H1 (cell line): ENCODE measurements around the gene CRYBB1. TPM values are rescaled to one million over a fixed set of nuclear protein-coding genes. Genes with fewer than 3 reads are reported as not detected.
A peak's percentile ranks its signal among the peaks of the same experiment; 100 is the strongest.

Experiments
- CTCF ChIA-PET: fragments of 300-600 bp; sonication (Branson Sonifier 250); formaldehyde crosslinking; loops from one replicate; lab custom pipeline; 2021; ENCODE audit not compliant: partially characterized antibody; lab: Charles Lee
- POLR2A ChIA-PET: fragments of 300-600 bp; sonication (Branson Sonifier 250); formaldehyde crosslinking; loops from one replicate; lab custom pipeline; 2021; ENCODE audit warnings: inconsistent platforms; ENCODE audit not compliant: partially characterized antibody; lab: Charles Lee
- DNase-seq, 2 experiments: peaks; one replicate each; pipeline versions ENCODE4 v3.0.0 to v3.0.0-alpha.2; 2010 to 2022; ENCODE audit warnings: low spot score in 2 of 2, low read depth in 1 of 2, mixed read lengths in 1 of 2
- FAIRE-seq: peaks from 2 replicates; lab custom pipeline; 2011; peaks lifted over from hg19 to GRCh38; lab: Jason Lieb, UNC
- H2AFZ ChIP-seq: 2 replicates; pipeline ENCODE4 v1.8.1; 2012; ENCODE audit warnings: low read length, inconsistent platforms
- H2AK5ac ChIP-seq: 2 replicates; pipeline ENCODE4 v1.6.1; 2013; ENCODE audit warnings: low read depth, low read length
- H2BK120ac ChIP-seq: replicated peaks from 2 replicates; pipeline ENCODE3; 2013; ENCODE audit warnings: low read depth, low read length, inconsistent platforms
- H2BK12ac ChIP-seq: 2 replicates; pipeline ENCODE4 v1.6.1; 2013; ENCODE audit warnings: low read depth, low read length
- H2BK15ac ChIP-seq: 2 replicates; pipeline ENCODE4 v1.6.1; 2013; ENCODE audit warnings: low read length
- H2BK20ac ChIP-seq: 2 replicates; pipeline ENCODE4 v1.6.1; 2013; ENCODE audit warnings: low read length
- H2BK5ac ChIP-seq: 2 replicates; pipeline ENCODE4 v1.6.1; 2013; ENCODE audit warnings: low read depth, low read length
- H3K14ac ChIP-seq: 2 replicates; pipeline ENCODE4 v1.6.1; 2013; ENCODE audit warnings: inconsistent platforms; ENCODE audit not compliant: insufficient read length
- H3K18ac ChIP-seq: 2 replicates; pipeline ENCODE4 v1.6.1; 2013; ENCODE audit warnings: low read length; ENCODE audit errors: extremely low read depth
- H3K23ac ChIP-seq: 2 replicates; pipeline ENCODE4 v1.6.1; 2013; ENCODE audit warnings: inconsistent platforms; ENCODE audit not compliant: insufficient read length
- H3K23me2 ChIP-seq: 2 replicates; pipeline ENCODE4 v1.6.1; 2013; ENCODE audit warnings: low read depth, low read length
- H3K27ac ChIP-seq: 2 replicates; pipeline ENCODE4 v1.6.1; 2011; ENCODE audit warnings: low read depth, low read length, inconsistent platforms
- H3K27me3 ChIP-seq, 4 experiments: replicated peaks in 1 of 4; 1 replicate in 1 of 4; 2 replicates in 3 of 4; pipeline versions ENCODE4 v1.6.1 to v1.8.1; 2011 to 2013; ENCODE audit warnings: low read length in 3 of 4, mild to moderate bottlenecking in 3 of 4, inconsistent platforms in 2 of 4, mixed read lengths in 2 of 4, moderate library complexity in 1 of 4; ENCODE audit not compliant: control insufficient read depth in 3 of 4, insufficient read depth in 3 of 4; ENCODE audit errors: extremely low read depth in 1 of 4
- H3K36me3 ChIP-seq, 4 experiments: 2 replicates each; pipeline versions ENCODE4 v1.6.1 to v1.8.1; 2011 to 2013; ENCODE audit warnings: mild to moderate bottlenecking in 4 of 4, low read length in 3 of 4, moderate library complexity in 2 of 4, control low read depth in 1 of 4, inconsistent platforms in 1 of 4; ENCODE audit not compliant: insufficient read depth in 4 of 4, control insufficient read depth in 2 of 4
- H3K4ac ChIP-seq: replicated peaks from 2 replicates; pipeline ENCODE3; 2013; ENCODE audit warnings: low read length, low read depth, mixed read lengths, inconsistent platforms; ENCODE audit not compliant: insufficient read length
- H3K4me1 ChIP-seq, 4 experiments: replicated peaks in 1 of 4; 1 replicate in 1 of 4; 2 replicates in 3 of 4; pipeline versions ENCODE4 v1.6.1 to v1.8.1; 2011 to 2013; ENCODE audit warnings: low read length in 3 of 4, inconsistent platforms in 2 of 4, mixed read lengths in 1 of 4; ENCODE audit not compliant: insufficient read depth in 4 of 4, control insufficient read depth in 3 of 4
- H3K4me2 ChIP-seq, 2 experiments: 2 replicates each; pipeline versions ENCODE4 v1.6.1 to v1.8.1; 2011 to 2013; ENCODE audit warnings: low read depth in 2 of 2, low read length in 2 of 2, control low read depth in 1 of 2, inconsistent platforms in 1 of 2, mild to moderate bottlenecking in 1 of 2; ENCODE audit not compliant: insufficient read depth in 1 of 2
- H3K4me3 ChIP-seq, 4 experiments: fragments of 200-600, 300-600 bp in 1 of 4; sonication (generic), shearing (Covaris generic), sonication (Bioruptor Twin) in 1 of 4; 2 replicates each; pipeline versions ENCODE4 v1.5.1 to v1.8.1; 2011 to 2016; ENCODE audit warnings: low read length in 4 of 4, low read depth in 3 of 4, control low read depth in 2 of 4, inconsistent platforms in 2 of 4, mild to moderate bottlenecking in 2 of 4, mixed read lengths in 1 of 4, moderate library complexity in 1 of 4; ENCODE audit not compliant: insufficient read depth in 2 of 4; ENCODE audit errors: extremely low read depth in 1 of 4
- H3K56ac ChIP-seq: replicated peaks from 2 replicates; pipeline ENCODE3; 2013; ENCODE audit warnings: low read depth, mild to moderate bottlenecking, mixed read lengths, low read length, inconsistent platforms; ENCODE audit not compliant: insufficient read length
- H3K79me1 ChIP-seq: 2 replicates; pipeline ENCODE4 v1.6.1; 2013; ENCODE audit warnings: low read depth, low read length, control low read depth
- H3K79me2 ChIP-seq, 2 experiments: 2 replicates each; pipeline versions ENCODE4 v1.6.1 to v1.8.1; 2012 to 2013; ENCODE audit warnings: low read length in 2 of 2, mild to moderate bottlenecking in 2 of 2, inconsistent platforms in 1 of 2; ENCODE audit not compliant: insufficient read depth in 2 of 2, control insufficient read depth in 1 of 2
- H3K9ac ChIP-seq, 4 experiments: replicated peaks in 1 of 4; 1 replicate in 1 of 4; 2 replicates in 3 of 4; pipeline versions ENCODE4 v1.6.1 to v1.8.1; 2011 to 2013; ENCODE audit warnings: low read depth in 3 of 4, low read length in 3 of 4, control low read depth in 2 of 4, mild to moderate bottlenecking in 2 of 4, moderate library complexity in 2 of 4, inconsistent platforms in 1 of 4; ENCODE audit errors: extremely low read depth in 1 of 4
- H3K9me3 ChIP-seq, 2 experiments: 2 replicates each; pipeline versions ENCODE4 v1.6.1 to v1.8.1; 2012 to 2013; ENCODE audit warnings: mild to moderate bottlenecking in 2 of 2, moderate library complexity in 2 of 2, control low read depth in 1 of 2, inconsistent platforms in 1 of 2, low read depth in 1 of 2, low read length in 1 of 2, mixed read lengths in 1 of 2; ENCODE audit not compliant: insufficient read depth in 2 of 2
- H4K20me1 ChIP-seq, 2 experiments: replicated peaks in 1 of 2; 2 replicates each; pipeline versions ENCODE3 to v1.8.1; 2011 to 2013; ENCODE audit warnings: inconsistent platforms in 2 of 2, low read length in 2 of 2, mild to moderate bottlenecking in 1 of 2; ENCODE audit not compliant: insufficient read depth in 2 of 2, control insufficient read depth in 1 of 2
- H4K5ac ChIP-seq: 2 replicates; pipeline ENCODE4 v1.6.1; 2013; ENCODE audit warnings: low read length, low read depth, mixed read lengths, inconsistent platforms; ENCODE audit not compliant: insufficient read length
- H4K8ac ChIP-seq: 2 replicates; pipeline ENCODE4 v1.8.0; 2013; ENCODE audit warnings: mild to moderate bottlenecking, moderate library complexity, low read length, inconsistent platforms; ENCODE audit not compliant: insufficient read depth; ENCODE audit errors: extremely low read depth
- H4K91ac ChIP-seq: replicated peaks from 2 replicates; pipeline ENCODE3; 2013; ENCODE audit warnings: low read length, mixed read lengths, inconsistent platforms; ENCODE audit not compliant: insufficient read length
- KDM1A ChIP-seq: fragments of 200-600, 300-600 bp; sonication (generic); IDR thresholded peaks from 2 replicates; pipeline ENCODE4 v1.7.1; 2016; ENCODE audit warnings: mild to moderate bottlenecking, low read length, borderline replicate concordance
- SIX5 ChIP-seq: IDR thresholded peaks from 2 replicates; pipeline ENCODE4 v1.6.1; 2011; ENCODE audit warnings: mild to moderate bottlenecking, low read depth, low read length
- WGBS, 2 experiments: shearing (Covaris generic) in 1 of 2; methylation state at CpG; one replicate each; pipeline versions ENCODE4 v1.1.6 to v1.1.7; 2013 to 2015; ENCODE audit warnings: low lambda C conversion rate in 2 of 2, mixed read lengths in 2 of 2, inconsistent platforms in 1 of 2, low coverage in 1 of 2, missing lambda C conversion rate in 1 of 2; ENCODE audit not compliant: insufficient replicate concordance in 2 of 2, insufficient coverage in 1 of 2, insufficient read length in 1 of 2; ENCODE audit errors: extremely low coverage in 1 of 2, missing lambda C conversion rate in 1 of 2; 5-methylcytosine and 5-hydroxymethylcytosine counted together
- polyA plus RNA-seq, 7 experiments: library from polyadenylated mRNA; depleted of rRNA in 3 of 7; stranded (reverse) in 5 of 7; unstranded in 2 of 7; fragments of >200 nt in 5 of 7; fragments of 200-250 nt in 2 of 7; gene quantifications; 1 replicate in 5 of 7; 2 replicates in 1 of 7; 4 replicates in 1 of 7; pipeline versions ENCODE4 v1.2.1 to v1.2.3, GENCODE V29; 2011 to 2013; ENCODE audit warnings: missing spikeins in 2 of 7, mixed read lengths in 2 of 7
- total RNA-seq: library from RNA; stranded (reverse); fragmentation: NEBNext Ultra II Directional; extraction: Animal tissue kit (Norgen Biotek cat#: 25700); gene quantifications from 2 replicates; pipeline ENCODE4 v1.2.1, GENCODE V29; 2021

Gene CRYBB1
- total and polyA plus RNA-seq, 2 of the 8 experiments (the other 6 are each of a cell fraction or from before 2014, with no cell fraction given), result 1.7 to 6.0 TPM

DNA sequence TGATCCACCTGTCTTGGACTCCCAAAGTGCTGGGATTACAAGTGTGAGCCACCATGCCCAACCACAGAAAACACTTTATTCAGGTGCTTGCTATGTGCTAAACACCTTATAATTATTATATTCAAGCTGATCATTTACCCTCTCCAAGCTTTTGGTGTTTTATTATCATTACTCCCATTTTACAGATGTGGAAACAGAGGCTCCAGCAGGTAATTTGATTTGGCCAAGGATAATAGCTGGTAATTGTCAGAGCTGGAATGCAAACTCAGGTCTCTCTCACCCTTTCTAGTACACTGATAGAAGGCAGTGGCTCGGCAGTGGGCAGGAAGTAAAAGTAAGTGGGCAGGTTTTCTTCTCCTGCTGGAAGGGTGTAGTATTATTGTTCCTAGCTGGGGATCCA lies 24.1 kb downstream of the CRYBB1 start:
- Histone ChIP-seq H4K20me1 (peaks cover 0 to 3% of the 10 kb centered on the region in 2 experiments), H3K4ac (no peak overlapping the region), H3K23me2 (peaks cover 5% of the 10 kb centered on the region; the same call in 1 of the 2 replicates), H2AK5ac (no peak overlapping the region), H3K4me1 (peaks cover 0 to 5% (median under 1%) of the 10 kb centered on the region in 4 experiments; a peak in 5 of 7 replicates), H3K27me3 (no peaks in the 10 kb centered on the region), H2BK5ac (no peak overlapping the region), H3K9me3 (no peaks in the 10 kb centered on the region), H2BK15ac (no peak overlapping the region), H3K79me1 (no peaks in the 10 kb centered on the region; the same call in 1 of the 2 replicates), H3K79me2 (peaks cover 3 to 9% of the 10 kb centered on the region in 2 experiments; a peak in 3 of 4 replicates), H3K9ac (no peak overlapping the region), H4K5ac (no peak overlapping the region), H3K4me2 (no peak overlapping the region), H3K27ac (no peak overlapping the region), H3K56ac (no peak overlapping the region), H2BK120ac (no peak overlapping the region), H3K4me3 (no peak overlapping the region), H3K23ac (no peak overlapping the region), H2BK12ac (no peak overlapping the region), H2BK20ac (no peak overlapping the region), H3K18ac (no peak overlapping the region), H3K36me3 (no peaks in the 10 kb centered on the region), H3K14ac (no peak overlapping the region), H4K8ac (no peak overlapping the region), H2AFZ (no peak overlapping the region), H4K91ac (no peak overlapping the region)
- TF ChIP-seq KDM1A (peak; percentile 75), SIX5 (no peak)
- ChIA-PET POLR2A (interaction anchor here (1.2 to 1.3 kb wide), 2 partner anchors 13 to 14 kb away, joined by 3 to 4 read pairs; no protein-coding TSS in a partner anchor), CTCF (interaction anchor here (1.4 to 1.7 kb wide), 2 partner anchors 19 to 91 kb away, joined by 4 to 5 read pairs; no protein-coding TSS in a partner anchor)
- WGBS, 2 experiments, result 77% methylated on average over 1 of the region's 1 CpG; no CpG with 5 or more reads in 1 of the 2 experiments
- DNase-seq (no peak), FAIRE-seq (no peak)
